K562 (cell line): ENCODE measurements around the gene PACS2. TPM values are rescaled to one million over a fixed set of nuclear protein-coding genes. Genes with fewer than 3 reads are reported as not detected.

Source experiments
- ATF1 ChIP-seq, 2 experiments: fragments of 450-650 bp in 1 of 2; IDR thresholded peaks; 2 replicates each; pipeline ENCODE4 v1.6.1; 2016; ENCODE audit warnings: missing compliant biosample characterization in 1 of 2, missing genetic modification characterization in 1 of 2
- BRF1 ChIP-seq: IDR thresholded peaks from 3 replicates; pipeline ENCODE4 v1.6.1; 2011; ENCODE audit warnings: borderline replicate concordance, mild to moderate bottlenecking; ENCODE audit not compliant: insufficient read length; ENCODE audit errors: extremely low read depth
- CEBPG ChIP-seq, 3 experiments: fragments of 200-800 bp in 1 of 3; sonication (Bioruptor generic) in 1 of 3; sonication (generic) in 1 of 3; formaldehyde crosslinking in 1 of 3; IDR thresholded peaks in 2 of 3; conservative IDR thresholded peaks in 1 of 3; 2 replicates each; pipeline versions ENCODE4 v1.6.1 to v1.8.0; 2016 to 2022; ENCODE audit warnings: missing compliant biosample characterization in 2 of 3, missing genetic modification characterization in 2 of 3, mild to moderate bottlenecking in 1 of 3, missing genetic modification reagents in 1 of 3
- DNMT1 ChIP-seq: fragments of 450-650 bp; IDR thresholded peaks from 2 replicates; pipeline ENCODE4 v1.6.1; 2016; ENCODE audit warnings: antibody characterized with exemption, mild to moderate bottlenecking
- EP400 ChIP-seq: fragments of 450-650 bp; IDR thresholded peaks from 2 replicates; pipeline ENCODE4 v1.6.1; 2017; ENCODE audit warnings: antibody characterized with exemption, mild to moderate bottlenecking, moderate library complexity
- ETV5 ChIP-seq: sonication (generic); formaldehyde crosslinking; IDR thresholded peaks from 2 replicates; pipeline ENCODE4 v1.4.0; 2020; ENCODE audit warnings: low read depth, mild to moderate bottlenecking, missing genetic modification reagents
- GATAD2A ChIP-seq: fragments of 450-650 bp; IDR thresholded peaks from 2 replicates; pipeline ENCODE4 v1.6.1; 2017
- IFI16 ChIP-seq: fragments of 250-450 bp; sonication (Bioruptor Pico); IDR thresholded peaks from 2 replicates; pipeline ENCODE4 v2.1.2; 2022; ENCODE audit warnings: mild to moderate bottlenecking, inconsistent platforms
- MITF ChIP-seq: IDR thresholded peaks from 2 replicates; pipeline ENCODE4 v1.6.1; 2014; ENCODE audit warnings: antibody characterized with exemption
- MTF1 ChIP-seq: fragments of 250-450 bp; sonication (Bioruptor Pico); IDR thresholded peaks from 2 replicates; pipeline ENCODE4 v1.9.0; 2021; ENCODE audit warnings: moderate library complexity, mild to moderate bottlenecking, inconsistent platforms, borderline replicate concordance
- NFRKB ChIP-seq: fragments of 450-650 bp; IDR thresholded peaks from 2 replicates; pipeline ENCODE4 v1.6.1; 2016; ENCODE audit warnings: low read depth
- POLR2G ChIP-seq: fragments of 200-400 bp; formaldehyde crosslinking; IDR thresholded peaks from 2 replicates; pipeline ENCODE4 v1.6.1; 2017; ENCODE audit warnings: low read depth, mild to moderate bottlenecking, antibody characterized with exemption, low read length, moderate library complexity
- PTTG1 ChIP-seq: fragments of 450-650 bp; IDR thresholded peaks from 2 replicates; pipeline ENCODE4 v1.6.1; 2016; ENCODE audit warnings: low read depth, mild to moderate bottlenecking, missing genetic modification characterization, missing compliant biosample characterization
- SETDB1 ChIP-seq: IDR thresholded peaks from one replicate; pipeline ENCODE4 v1.6.1; 2012; ENCODE audit warnings: low read length, control low read depth, inconsistent platforms
- SLC30A9 ChIP-seq: fragments of 250-450 bp; sonication (Bioruptor Pico); IDR thresholded peaks from 2 replicates; pipeline ENCODE4 v1.8.0; 2022; ENCODE audit warnings: mild to moderate bottlenecking, moderate library complexity
- SMAD2 ChIP-seq: fragments of 150-350 bp; IDR thresholded peaks from 2 replicates; pipeline ENCODE4 v1.6.1; 2014; ENCODE audit warnings: low read depth, mild to moderate bottlenecking, low read length
- SP1 ChIP-seq: sonication (generic); formaldehyde crosslinking; IDR thresholded peaks from 2 replicates; pipeline ENCODE4 v1.8.1; 2022; ENCODE audit warnings: mild to moderate bottlenecking, missing genetic modification reagents
- U2AF1 ChIP-seq: fragments of 200-400 bp; formaldehyde crosslinking; optimal IDR thresholded peaks from 2 replicates; pipeline ENCODE3; 2017; ENCODE audit warnings: mild to moderate bottlenecking, low read depth, low read length, moderate library complexity
- ZBED1 ChIP-seq: IDR thresholded peaks from 2 replicates; pipeline ENCODE4 v1.6.1; 2014
- ZBTB17 ChIP-seq: fragments of 450-650 bp; formaldehyde crosslinking; IDR thresholded peaks from 2 replicates; pipeline ENCODE4 v1.4.0; 2020; ENCODE audit warnings: mild to moderate bottlenecking
- ZNF274 ChIP-seq: IDR thresholded peaks from 2 replicates; pipeline ENCODE4 v1.6.1; 2011; ENCODE audit warnings: low read depth, mild to moderate bottlenecking, low read length, moderate library complexity, borderline replicate concordance
- ZNF583 ChIP-seq: fragments of 250-450 bp; sonication (Bioruptor Pico); IDR thresholded peaks from 2 replicates; pipeline ENCODE4 v1.4.0; 2020
- ZNF589 ChIP-seq: fragments of 200-800 bp; sonication (Bioruptor generic); IDR thresholded peaks from 2 replicates; pipeline ENCODE4 v1.6.1; 2016; ENCODE audit warnings: low read depth, missing genetic modification characterization, missing compliant biosample characterization
- ZNF75A ChIP-seq: fragments of 450-650 bp; formaldehyde crosslinking; IDR thresholded peaks from 2 replicates; pipeline ENCODE4 v1.4.0; 2020; ENCODE audit warnings: mild to moderate bottlenecking
- polyA plus RNA-seq, 8 experiments: library from polyadenylated mRNA; depleted of rRNA in 4 of 8; stranded (reverse) in 5 of 8; unstranded in 3 of 8; fragments of >200 nt; fragmentation: Nextera tagmentation in 2 of 8; fragmentation: Illumina TruSeq in 1 of 8; extraction: Ambion mirVana in 2 of 8; extraction: Trizol in 1 of 8; gene quantifications; 2 replicates each; pipeline versions ENCODE4 v1.2.1 to v1.2.3, GENCODE V29; 2011 to 2014; ENCODE audit warnings: inconsistent platforms in 1 of 8, missing spikeins in 1 of 8
- total RNA-seq, 7 experiments: library from RNA; depleted of rRNA in 6 of 7; stranded (reverse); fragments of >200 nt in 6 of 7; fragmentation: Illumina TruSeq in 2 of 7; extraction: Trizol in 2 of 7; gene quantifications; 2 replicates each; pipeline versions ENCODE4 v1.2.1 to v1.2.3, GENCODE V29; 2011 to 2021; ENCODE audit warnings: low replicate concordance in 1 of 7
- TF ChIP-seq, protein P1 (sequence below): sonication (generic); formaldehyde crosslinking; IDR thresholded peaks from 2 replicates; pipeline ENCODE4 v1.8.1; 2023; ENCODE audit warnings: missing genetic modification reagents, mild to moderate bottlenecking, borderline replicate concordance

Gene PACS2
- total and polyA plus RNA-seq, 9 of the 15 experiments (the other 6 are each of a cell fraction or from before 2014, with no cell fraction given) = 0.11 to 20.8 (median 9.9) TPM

DNA sequence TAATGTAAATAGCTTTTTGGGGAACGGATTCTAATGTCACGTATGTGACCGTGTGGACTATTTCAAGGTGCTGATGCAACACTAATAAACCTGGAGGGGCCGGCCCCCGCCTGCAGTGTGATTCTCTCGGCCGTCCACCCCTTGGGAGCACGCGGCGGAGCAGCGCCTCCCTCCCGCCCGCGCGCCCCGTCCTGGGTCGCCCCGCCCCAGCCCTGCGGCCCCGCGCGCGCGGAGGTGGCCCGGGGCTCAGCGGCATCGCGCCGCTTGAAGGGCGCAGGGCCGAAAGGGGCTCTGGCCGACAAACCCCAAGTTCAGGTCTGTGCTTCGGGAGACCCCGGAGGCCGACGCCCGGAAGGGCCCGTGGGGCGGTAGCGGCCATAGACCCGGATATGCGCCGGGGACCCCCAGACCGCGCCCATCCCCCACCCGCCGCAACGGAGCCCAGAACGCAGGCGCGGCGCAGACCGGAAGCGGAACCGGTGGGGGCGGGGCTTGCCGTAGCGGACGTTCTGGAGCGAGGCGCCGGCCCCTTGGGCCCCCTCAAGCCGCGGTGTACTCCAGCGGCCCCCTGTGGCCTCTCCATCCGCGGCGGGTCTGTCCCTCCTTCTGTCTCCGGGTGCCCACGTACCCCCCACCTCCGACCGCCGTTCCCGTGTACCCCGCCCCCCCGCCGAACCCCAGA is 83.6 kb downstream of the PACS2 start, which contains the start of gene TEX22 (continued):
- no peak for TF ChIP-seq MITF
- no peak for TF ChIP-seq ZBED1
- TF ChIP-seq ZNF583 = no peak
- peak; percentile 88 for TF ChIP-seq ZNF589 (CRISPR knock-in tag)
- TF ChIP-seq POLR2G = peak; percentile 83
- TF ChIP-seq PTTG1 = no peak
- no peak for TF ChIP-seq MTF1 (CRISPR knock-in tag)
- no peak for TF ChIP-seq SLC30A9
- TF ChIP-seq ATF1 (CRISPR knock-in tag; IDR thresholded peaks at IDR 0.05) = no peak
- peak; percentile 18; the same call in 1 of the 2 replicates for TF ChIP-seq ATF1 (tag; IDR thresholded peaks at IDR 0.05)
- no peak for TF ChIP-seq DNMT1
- no peak for TF ChIP-seq ZBTB17
- peak; percentile 52; the same call in 1 of the 2 replicates for TF ChIP-seq ETV5 (CRISPR knock-in tag)
- no peak for TF ChIP-seq NFRKB
- TF ChIP-seq EP400 = peak; percentile 74
- TF ChIP-seq GATAD2A = no peak
- TF ChIP-seq SMAD2 = no peak
- TF ChIP-seq ZNF75A (CRISPR knock-in tag) = no peak
- peak; percentile 30 for TF ChIP-seq U2AF1
- TF ChIP-seq, protein P1, sequence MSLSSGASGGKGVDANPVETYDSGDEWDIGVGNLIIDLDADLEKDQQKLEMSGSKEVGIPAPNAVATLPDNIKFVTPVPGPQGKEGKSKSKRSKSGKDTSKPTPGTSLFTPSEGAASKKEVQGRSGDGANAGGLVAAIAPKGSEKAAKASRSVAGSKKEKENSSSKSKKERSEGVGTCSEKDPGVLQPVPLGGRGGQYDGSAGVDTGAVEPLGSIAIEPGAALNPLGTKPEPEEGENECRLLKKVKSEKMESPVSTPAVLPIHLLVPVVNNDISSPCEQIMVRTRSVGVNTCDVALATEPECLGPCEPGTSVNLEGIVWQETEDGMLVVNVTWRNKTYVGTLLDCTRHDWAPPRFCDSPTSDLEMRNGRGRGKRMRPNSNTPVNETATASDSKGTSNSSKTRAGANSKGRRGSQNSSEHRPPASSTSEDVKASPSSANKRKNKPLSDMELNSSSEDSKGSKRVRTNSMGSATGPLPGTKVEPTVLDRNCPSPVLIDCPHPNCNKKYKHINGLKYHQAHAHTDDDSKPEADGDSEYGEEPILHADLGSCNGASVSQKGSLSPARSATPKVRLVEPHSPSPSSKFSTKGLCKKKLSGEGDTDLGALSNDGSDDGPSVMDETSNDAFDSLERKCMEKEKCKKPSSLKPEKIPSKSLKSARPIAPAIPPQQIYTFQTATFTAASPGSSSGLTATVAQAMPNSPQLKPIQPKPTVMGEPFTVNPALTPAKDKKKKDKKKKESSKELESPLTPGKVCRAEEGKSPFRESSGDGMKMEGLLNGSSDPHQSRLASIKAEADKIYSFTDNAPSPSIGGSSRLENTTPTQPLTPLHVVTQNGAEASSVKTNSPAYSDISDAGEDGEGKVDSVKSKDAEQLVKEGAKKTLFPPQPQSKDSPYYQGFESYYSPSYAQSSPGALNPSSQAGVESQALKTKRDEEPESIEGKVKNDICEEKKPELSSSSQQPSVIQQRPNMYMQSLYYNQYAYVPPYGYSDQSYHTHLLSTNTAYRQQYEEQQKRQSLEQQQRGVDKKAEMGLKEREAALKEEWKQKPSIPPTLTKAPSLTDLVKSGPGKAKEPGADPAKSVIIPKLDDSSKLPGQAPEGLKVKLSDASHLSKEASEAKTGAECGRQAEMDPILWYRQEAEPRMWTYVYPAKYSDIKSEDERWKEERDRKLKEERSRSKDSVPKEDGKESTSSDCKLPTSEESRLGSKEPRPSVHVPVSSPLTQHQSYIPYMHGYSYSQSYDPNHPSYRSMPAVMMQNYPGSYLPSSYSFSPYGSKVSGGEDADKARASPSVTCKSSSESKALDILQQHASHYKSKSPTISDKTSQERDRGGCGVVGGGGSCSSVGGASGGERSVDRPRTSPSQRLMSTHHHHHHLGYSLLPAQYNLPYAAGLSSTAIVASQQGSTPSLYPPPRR (CRISPR knock-in tag) = no peak
- TF ChIP-seq SP1 (CRISPR knock-in tag) = peak; percentile 68; the same call in 1 of the 2 replicates
- TF ChIP-seq SETDB1 = no peak
- no peak for TF ChIP-seq ZNF274
- peak; percentile 85 for TF ChIP-seq CEBPG (CRISPR knock-in tag; IDR thresholded peaks at IDR 0.05)
- TF ChIP-seq CEBPG (tag; conservative IDR thresholded peaks at IDR 0.05 in 1 of 2, IDR thresholded peaks at IDR 0.05 in 1 of 2) = peak; percentile 76 to 88
- no peak for TF ChIP-seq IFI16
- TF ChIP-seq BRF1 = no peak
